H1 (cell line): Measurements from ENCODE around the gene ADGRL3. TPM values are rescaled to one million over a fixed set of nuclear protein-coding genes. Genes with fewer than 3 reads are reported as not detected.

Experiments used
- CTCF ChIA-PET: fragments of 300-600 bp; sonication (Branson Sonifier 250); formaldehyde crosslinking; loops from one replicate; lab custom pipeline; 2021; ENCODE audit not compliant: partially characterized antibody; lab: Charles Lee
- POLR2A ChIA-PET: fragments of 300-600 bp; sonication (Branson Sonifier 250); formaldehyde crosslinking; loops from one replicate; lab custom pipeline; 2021; ENCODE audit warnings: inconsistent platforms; ENCODE audit not compliant: partially characterized antibody; lab: Charles Lee
- DNase-seq, 2 experiments: peaks; one replicate each; pipeline versions ENCODE4 v3.0.0 to v3.0.0-alpha.2; 2010 to 2022; ENCODE audit warnings: low spot score in 2 of 2, low read depth in 1 of 2, mixed read lengths in 1 of 2
- FAIRE-seq: peaks from 2 replicates; lab custom pipeline; 2011; peaks lifted over from hg19 to GRCh38; lab: Jason Lieb, UNC
- H2AFZ ChIP-seq: 2 replicates; pipeline ENCODE4 v1.8.1; 2012; ENCODE audit warnings: low read length, inconsistent platforms
- H2AK5ac ChIP-seq: 2 replicates; pipeline ENCODE4 v1.6.1; 2013; ENCODE audit warnings: low read depth, low read length
- H2BK120ac ChIP-seq: replicated peaks from 2 replicates; pipeline ENCODE3; 2013; ENCODE audit warnings: low read depth, low read length, inconsistent platforms
- H2BK12ac ChIP-seq: 2 replicates; pipeline ENCODE4 v1.6.1; 2013; ENCODE audit warnings: low read depth, low read length
- H2BK15ac ChIP-seq: 2 replicates; pipeline ENCODE4 v1.6.1; 2013; ENCODE audit warnings: low read length
- H2BK20ac ChIP-seq: 2 replicates; pipeline ENCODE4 v1.6.1; 2013; ENCODE audit warnings: low read length
- H2BK5ac ChIP-seq: 2 replicates; pipeline ENCODE4 v1.6.1; 2013; ENCODE audit warnings: low read depth, low read length
- H3K14ac ChIP-seq: 2 replicates; pipeline ENCODE4 v1.6.1; 2013; ENCODE audit warnings: inconsistent platforms; ENCODE audit not compliant: insufficient read length
- H3K18ac ChIP-seq: 2 replicates; pipeline ENCODE4 v1.6.1; 2013; ENCODE audit warnings: low read length; ENCODE audit errors: extremely low read depth
- H3K23ac ChIP-seq: 2 replicates; pipeline ENCODE4 v1.6.1; 2013; ENCODE audit warnings: inconsistent platforms; ENCODE audit not compliant: insufficient read length
- H3K23me2 ChIP-seq: 2 replicates; pipeline ENCODE4 v1.6.1; 2013; ENCODE audit warnings: low read depth, low read length
- H3K27ac ChIP-seq: 2 replicates; pipeline ENCODE4 v1.6.1; 2011; ENCODE audit warnings: low read depth, low read length, inconsistent platforms
- H3K27me3 ChIP-seq, 4 experiments: replicated peaks in 1 of 4; 1 replicate in 1 of 4; 2 replicates in 3 of 4; pipeline versions ENCODE4 v1.6.1 to v1.8.1; 2011 to 2013; ENCODE audit warnings: low read length in 3 of 4, mild to moderate bottlenecking in 3 of 4, inconsistent platforms in 2 of 4, mixed read lengths in 2 of 4, moderate library complexity in 1 of 4; ENCODE audit not compliant: control insufficient read depth in 3 of 4, insufficient read depth in 3 of 4; ENCODE audit errors: extremely low read depth in 1 of 4
- H3K36me3 ChIP-seq, 4 experiments: 2 replicates each; pipeline versions ENCODE4 v1.6.1 to v1.8.1; 2011 to 2013; ENCODE audit warnings: mild to moderate bottlenecking in 4 of 4, low read length in 3 of 4, moderate library complexity in 2 of 4, control low read depth in 1 of 4, inconsistent platforms in 1 of 4; ENCODE audit not compliant: insufficient read depth in 4 of 4, control insufficient read depth in 2 of 4
- H3K4ac ChIP-seq: replicated peaks from 2 replicates; pipeline ENCODE3; 2013; ENCODE audit warnings: low read length, low read depth, mixed read lengths, inconsistent platforms; ENCODE audit not compliant: insufficient read length
- H3K4me1 ChIP-seq, 4 experiments: replicated peaks in 1 of 4; 1 replicate in 1 of 4; 2 replicates in 3 of 4; pipeline versions ENCODE4 v1.6.1 to v1.8.1; 2011 to 2013; ENCODE audit warnings: low read length in 3 of 4, inconsistent platforms in 2 of 4, mixed read lengths in 1 of 4; ENCODE audit not compliant: insufficient read depth in 4 of 4, control insufficient read depth in 3 of 4
- H3K4me2 ChIP-seq, 2 experiments: 2 replicates each; pipeline versions ENCODE4 v1.6.1 to v1.8.1; 2011 to 2013; ENCODE audit warnings: low read depth in 2 of 2, low read length in 2 of 2, control low read depth in 1 of 2, inconsistent platforms in 1 of 2, mild to moderate bottlenecking in 1 of 2; ENCODE audit not compliant: insufficient read depth in 1 of 2
- H3K4me3 ChIP-seq, 4 experiments: fragments of 200-600, 300-600 bp in 1 of 4; sonication (generic), shearing (Covaris generic), sonication (Bioruptor Twin) in 1 of 4; 2 replicates each; pipeline versions ENCODE4 v1.5.1 to v1.8.1; 2011 to 2016; ENCODE audit warnings: low read length in 4 of 4, low read depth in 3 of 4, control low read depth in 2 of 4, inconsistent platforms in 2 of 4, mild to moderate bottlenecking in 2 of 4, mixed read lengths in 1 of 4, moderate library complexity in 1 of 4; ENCODE audit not compliant: insufficient read depth in 2 of 4; ENCODE audit errors: extremely low read depth in 1 of 4
- H3K56ac ChIP-seq: replicated peaks from 2 replicates; pipeline ENCODE3; 2013; ENCODE audit warnings: low read depth, mild to moderate bottlenecking, mixed read lengths, low read length, inconsistent platforms; ENCODE audit not compliant: insufficient read length
- H3K79me1 ChIP-seq: 2 replicates; pipeline ENCODE4 v1.6.1; 2013; ENCODE audit warnings: low read depth, low read length, control low read depth
- H3K79me2 ChIP-seq, 2 experiments: 2 replicates each; pipeline versions ENCODE4 v1.6.1 to v1.8.1; 2012 to 2013; ENCODE audit warnings: low read length in 2 of 2, mild to moderate bottlenecking in 2 of 2, inconsistent platforms in 1 of 2; ENCODE audit not compliant: insufficient read depth in 2 of 2, control insufficient read depth in 1 of 2
- H3K9ac ChIP-seq, 4 experiments: replicated peaks in 1 of 4; 1 replicate in 1 of 4; 2 replicates in 3 of 4; pipeline versions ENCODE4 v1.6.1 to v1.8.1; 2011 to 2013; ENCODE audit warnings: low read depth in 3 of 4, low read length in 3 of 4, control low read depth in 2 of 4, mild to moderate bottlenecking in 2 of 4, moderate library complexity in 2 of 4, inconsistent platforms in 1 of 4; ENCODE audit errors: extremely low read depth in 1 of 4
- H3K9me3 ChIP-seq, 2 experiments: 2 replicates each; pipeline versions ENCODE4 v1.6.1 to v1.8.1; 2012 to 2013; ENCODE audit warnings: mild to moderate bottlenecking in 2 of 2, moderate library complexity in 2 of 2, control low read depth in 1 of 2, inconsistent platforms in 1 of 2, low read depth in 1 of 2, low read length in 1 of 2, mixed read lengths in 1 of 2; ENCODE audit not compliant: insufficient read depth in 2 of 2
- H4K20me1 ChIP-seq, 2 experiments: replicated peaks in 1 of 2; 2 replicates each; pipeline versions ENCODE3 to v1.8.1; 2011 to 2013; ENCODE audit warnings: inconsistent platforms in 2 of 2, low read length in 2 of 2, mild to moderate bottlenecking in 1 of 2; ENCODE audit not compliant: insufficient read depth in 2 of 2, control insufficient read depth in 1 of 2
- H4K5ac ChIP-seq: 2 replicates; pipeline ENCODE4 v1.6.1; 2013; ENCODE audit warnings: low read length, low read depth, mixed read lengths, inconsistent platforms; ENCODE audit not compliant: insufficient read length
- H4K8ac ChIP-seq: 2 replicates; pipeline ENCODE4 v1.8.0; 2013; ENCODE audit warnings: mild to moderate bottlenecking, moderate library complexity, low read length, inconsistent platforms; ENCODE audit not compliant: insufficient read depth; ENCODE audit errors: extremely low read depth
- H4K91ac ChIP-seq: replicated peaks from 2 replicates; pipeline ENCODE3; 2013; ENCODE audit warnings: low read length, mixed read lengths, inconsistent platforms; ENCODE audit not compliant: insufficient read length
- BCL11A ChIP-seq, 2 experiments: IDR thresholded peaks; one replicate each; pipeline ENCODE4 v1.6.1; 2011; ENCODE audit warnings: low read depth in 2 of 2, low read length in 2 of 2, mild to moderate bottlenecking in 2 of 2
- CBX8 ChIP-seq: fragments of 300-800, 300-1000 bp; sonication (generic); IDR thresholded peaks from 2 replicates; pipeline ENCODE4 v1.7.1; 2016; ENCODE audit warnings: low read depth, low read length, borderline replicate concordance
- CHD1 ChIP-seq: IDR thresholded peaks from 2 replicates; pipeline ENCODE4 v1.6.1; 2012; ENCODE audit warnings: low read depth, low read length, improper control_type of control experiment
- EGR1 ChIP-seq: IDR thresholded peaks from 2 replicates; pipeline ENCODE4 v1.6.1; 2011; ENCODE audit warnings: low read depth, low read length, borderline replicate concordance
- EZH2 ChIP-seq: fragments of 200-600 bp; sonication (generic); IDR thresholded peaks from 2 replicates; pipeline ENCODE4 v1.7.1; 2012; ENCODE audit warnings: low read depth, mild to moderate bottlenecking, moderate library complexity, low read length, inconsistent platforms; ENCODE audit not compliant: severe bottlenecking
- FOSL1 ChIP-seq: IDR thresholded peaks from 2 replicates; pipeline ENCODE4 v1.6.1; 2011; ENCODE audit warnings: mild to moderate bottlenecking, low read depth, low read length, moderate library complexity; ENCODE audit not compliant: insufficient read depth
- JUND ChIP-seq: IDR thresholded peaks from 2 replicates; pipeline ENCODE4 v1.6.1; 2011; ENCODE audit warnings: mild to moderate bottlenecking, improper control_type of control experiment, low read length
- KDM1A ChIP-seq: fragments of 200-600, 300-600 bp; sonication (generic); IDR thresholded peaks from 2 replicates; pipeline ENCODE4 v1.7.1; 2016; ENCODE audit warnings: mild to moderate bottlenecking, low read length, borderline replicate concordance
- POLR2AphosphoS5 ChIP-seq: IDR thresholded peaks from 2 replicates; pipeline ENCODE4 v1.6.1; 2011; ENCODE audit warnings: low read depth, low read length
- RAD21 ChIP-seq, 2 experiments: IDR thresholded peaks in 1 of 2; conservative IDR thresholded peaks in 1 of 2; 2 replicates each; pipeline ENCODE4 v1.6.1; 2011; ENCODE audit warnings: low read depth in 2 of 2, low read length in 2 of 2, improper control_type of control experiment in 1 of 2, inconsistent platforms in 1 of 2, mild to moderate bottlenecking in 1 of 2, moderate library complexity in 1 of 2
- RNF2 ChIP-seq: fragments of 200-900, 300-1000 bp; sonication (generic); IDR thresholded peaks from 2 replicates; pipeline ENCODE4 v1.7.1; 2016; ENCODE audit warnings: borderline replicate concordance, low read depth, mild to moderate bottlenecking, antibody characterized with exemption, low read length; ENCODE audit not compliant: poor library complexity, severe bottlenecking; ENCODE audit errors: missing control alignments
- SIX5 ChIP-seq: IDR thresholded peaks from 2 replicates; pipeline ENCODE4 v1.6.1; 2011; ENCODE audit warnings: mild to moderate bottlenecking, low read depth, low read length
- ZNF274 ChIP-seq: IDR thresholded peaks from 2 replicates; pipeline ENCODE4 v1.7.0; 2012; ENCODE audit warnings: low read length, borderline replicate concordance; ENCODE audit errors: extremely low read depth
- WGBS, 2 experiments: shearing (Covaris generic) in 1 of 2; methylation state at CpG; one replicate each; pipeline versions ENCODE4 v1.1.6 to v1.1.7; 2013 to 2015; ENCODE audit warnings: low lambda C conversion rate in 2 of 2, mixed read lengths in 2 of 2, inconsistent platforms in 1 of 2, low coverage in 1 of 2, missing lambda C conversion rate in 1 of 2; ENCODE audit not compliant: insufficient replicate concordance in 2 of 2, insufficient coverage in 1 of 2, insufficient read length in 1 of 2; ENCODE audit errors: extremely low coverage in 1 of 2, missing lambda C conversion rate in 1 of 2; 5-methylcytosine and 5-hydroxymethylcytosine counted together
- polyA plus RNA-seq, 7 experiments: library from polyadenylated mRNA; depleted of rRNA in 3 of 7; stranded (reverse) in 5 of 7; unstranded in 2 of 7; fragments of >200 nt in 5 of 7; fragments of 200-250 nt in 2 of 7; gene quantifications; 1 replicate in 5 of 7; 2 replicates in 1 of 7; 4 replicates in 1 of 7; pipeline versions ENCODE4 v1.2.1 to v1.2.3, GENCODE V29; 2011 to 2013; ENCODE audit warnings: missing spikeins in 2 of 7, mixed read lengths in 2 of 7
- total RNA-seq: library from RNA; stranded (reverse); fragmentation: NEBNext Ultra II Directional; extraction: Animal tissue kit (Norgen Biotek cat#: 25700); gene quantifications from 2 replicates; pipeline ENCODE4 v1.2.1, GENCODE V29; 2021
- TF ChIP-seq, protein P1 (sequence below): IDR thresholded peaks from 2 replicates; pipeline ENCODE4 v1.6.1; 2012; ENCODE audit warnings: inconsistent platforms

ADGRL3 gene
- total and polyA plus RNA-seq, 2 of the 8 experiments (the other 6 are each of a cell fraction or from before 2014, with no cell fraction given), result 6.6 to 13.0 TPM

DNA sequence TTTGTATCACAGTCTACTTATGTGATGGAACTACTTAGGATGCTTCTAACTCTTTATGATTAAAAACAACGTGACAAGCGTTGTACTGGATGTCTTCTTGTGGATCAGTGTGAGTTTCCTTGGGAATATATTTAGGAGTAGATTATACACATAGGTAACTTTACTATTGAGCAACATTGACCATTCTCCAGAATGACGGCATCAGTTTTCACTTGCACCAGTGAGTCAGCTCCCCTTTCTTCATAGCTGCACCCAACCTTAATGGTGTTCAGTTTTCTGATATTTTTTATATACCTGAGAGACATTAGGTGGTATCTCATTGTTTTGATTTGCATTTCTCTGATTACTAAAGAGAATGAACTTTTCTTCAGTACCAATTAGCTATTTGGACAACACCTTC is 343.9 kb downstream of the ADGRL3 start:
- no peaks in the 10 kb centered on the region for H3K27me3 ChIP-seq
- H3K79me1 ChIP-seq, result no peaks in the 10 kb centered on the region
- no peaks in the 10 kb centered on the region for H3K9me3 ChIP-seq
- no peaks in the 10 kb centered on the region for H4K20me1 ChIP-seq
- no peak overlapping the region for H4K8ac ChIP-seq
- H2BK20ac ChIP-seq, result no peak overlapping the region
- H3K27ac ChIP-seq, result no peak overlapping the region
- FAIRE-seq, result no peak
- H3K4ac ChIP-seq, result no peak overlapping the region
- H3K4me2 ChIP-seq, result no peak overlapping the region
- no peak overlapping the region for H3K4me3 ChIP-seq
- peaks cover 2% of the 10 kb centered on the region; the same call in 1 of the 2 replicates for H3K23me2 ChIP-seq
- ChIA-PET POLR2A (no interaction called here), CTCF (no interaction called here)
- no peak overlapping the region for H2BK120ac ChIP-seq
- no peak overlapping the region for H2BK12ac ChIP-seq
- no peak overlapping the region for H4K5ac ChIP-seq
- H3K18ac ChIP-seq, result no peak overlapping the region
- WGBS, 2 experiments, result 89% methylated on average over 3 of the region's 3 CpGs; no CpG with 5 or more reads in 1 of the 2 experiments
- H3K79me2 ChIP-seq, result no peaks in the 10 kb centered on the region
- no peak for DNase-seq
- H3K4me1 ChIP-seq, result peaks cover 0 to 4% (median 2%) of the 10 kb centered on the region in 4 experiments; a peak in 4 of 7 replicates
- no peak overlapping the region for H3K14ac ChIP-seq
- no peaks in the 10 kb centered on the region for H3K36me3 ChIP-seq
- no peak overlapping the region for H3K56ac ChIP-seq
- H3K23ac ChIP-seq, result peak overlapping the region; percentile 32
- no peak overlapping the region for H3K9ac ChIP-seq
- no peak overlapping the region for H2BK15ac ChIP-seq
- H4K91ac ChIP-seq, result no peak overlapping the region
- no peak overlapping the region for H2BK5ac ChIP-seq
- no peak overlapping the region for H2AK5ac ChIP-seq
- no peak overlapping the region for H2AFZ ChIP-seq
- no peak for TF ChIP-seq CBX8
- TF ChIP-seq BCL11A (IDR thresholded peaks at IDR 0.05; ENCODE audit: low read depth in 2 of 2, low read length in 2 of 2), result no peak
- TF ChIP-seq, protein P1, sequence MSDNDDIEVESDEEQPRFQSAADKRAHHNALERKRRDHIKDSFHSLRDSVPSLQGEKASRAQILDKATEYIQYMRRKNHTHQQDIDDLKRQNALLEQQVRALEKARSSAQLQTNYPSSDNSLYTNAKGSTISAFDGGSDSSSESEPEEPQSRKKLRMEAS, result no peak
- no peak for TF ChIP-seq SIX5
- TF ChIP-seq CHD1, result no peak
- no peak for TF ChIP-seq EZH2
- TF ChIP-seq KDM1A, result no peak
- no peak for TF ChIP-seq EGR1
- no peak for TF ChIP-seq JUND
- TF ChIP-seq ZNF274, result no peak
- TF ChIP-seq POLR2AphosphoS5, result no peak
- TF ChIP-seq RNF2, result no peak
- TF ChIP-seq FOSL1, result no peak
- no peak for TF ChIP-seq RAD21 (IDR thresholded peaks at IDR 0.05 in 1 of 2, conservative IDR thresholded peaks at IDR 0.05 in 1 of 2; ENCODE audit: low read depth in 2 of 2, low read length in 2 of 2)
